Uterus (tissue), 4 donors: ENCODE results near the gene MTFR2. TPM values are rescaled to one million over a fixed set of nuclear protein-coding genes. Genes with fewer than 3 reads are reported as not detected.

Experiments used
- DNase-seq, 2 donors: peaks; one replicate each; pipeline ENCODE4 v3.0.0-alpha.2; 2019 to 2020
- H3K27ac ChIP-seq, 2 donors: fragments of 200-600 bp; sonication (generic); 1 replicate in 1 of 2; 2 replicates in 1 of 2; pipeline ENCODE4 v1.5.1; 2016 to 2018
- H3K27me3 ChIP-seq, 2 donors: fragments of 200-600 bp; sonication (generic); one replicate each; pipeline ENCODE4 v1.5.1; 2018 to 2019; ENCODE audit warnings: control low read depth in 1 of 2
- H3K36me3 ChIP-seq, 2 donors: fragments of 200-600 bp; sonication (generic); one replicate each; pipeline ENCODE4 v1.5.1; 2019; ENCODE audit warnings: control low read depth in 1 of 2
- H3K4me1 ChIP-seq, 2 donors: fragments of 200-600 bp; sonication (generic); one replicate each; pipeline ENCODE4 v1.5.1; 2018 to 2019; ENCODE audit warnings: control low read depth in 1 of 2
- H3K4me3 ChIP-seq, 2 donors: fragments of 200-600 bp; sonication (generic); 1 replicate in 1 of 2; 2 replicates in 1 of 2; pipeline ENCODE4 v1.5.1; 2018 to 2019; ENCODE audit warnings: mild to moderate bottlenecking in 1 of 2
- H3K9me3 ChIP-seq, 2 donors: fragments of 200-600 bp; sonication (generic); one replicate each; pipeline ENCODE4 v1.5.1; 2019; ENCODE audit warnings: control low read depth in 1 of 2
- POLR2A ChIP-seq, 2 donors: fragments of 450-650 bp; IDR thresholded peaks; one replicate each; pipeline ENCODE4 v1.6.1; 2016; ENCODE audit warnings: antibody characterized with exemption in 2 of 2, mild to moderate bottlenecking in 1 of 2, moderate library complexity in 1 of 2
- intact Hi-C: fragments of 100-400 bp; cut with DNase I; formaldehyde crosslinking; loops from one replicate; pipeline ENCODE4 v1.15.1; 2023; ENCODE audit warnings: low total_unique reads
- total RNA-seq, 4 donors: library from RNA; depleted of rRNA in 3 of 4; stranded (reverse); fragments of >200 nt in 3 of 4; gene quantifications; one replicate each; pipeline versions ENCODE4 v1.1.0 to v1.2.4, GENCODE V29; 2014 to 2023
- TF ChIP-seq, protein P1 (sequence below), 4 experiments: fragments of 200-600 bp in 2 of 4; fragments of 450-650 bp in 2 of 4; sonication (generic) in 2 of 4; IDR thresholded peaks; one replicate each; pipeline ENCODE4 v1.5.1; 2016 to 2019; ENCODE audit warnings: antibody characterized with exemption in 4 of 4, mild to moderate bottlenecking in 2 of 4, moderate library complexity in 1 of 4
- donor health status: DM: yes; HTN: yes; CAD: no.

MTFR2 gene
- total RNA-seq, 4 donors from 2014 or later, result 2.4 TPM; not detected in 3

- Histone ChIP-seq H3K9me3 (no peaks in the 10 kb centered on the region), H3K27ac (no peak overlapping the region), H3K4me1 (peaks cover 0 to 10% of the 10 kb centered on the region in 2 donors), H3K27me3 (no peaks in the 10 kb centered on the region), H3K4me3 (no peak overlapping the region), H3K36me3 (no peaks in the 10 kb centered on the region)
- intact Hi-C loops, result no loop called here
- DNase-seq, result no peak
- no peak for TF ChIP-seq POLR2A (IDR thresholded peaks at IDR 0.05)
- TF ChIP-seq, protein P1, sequence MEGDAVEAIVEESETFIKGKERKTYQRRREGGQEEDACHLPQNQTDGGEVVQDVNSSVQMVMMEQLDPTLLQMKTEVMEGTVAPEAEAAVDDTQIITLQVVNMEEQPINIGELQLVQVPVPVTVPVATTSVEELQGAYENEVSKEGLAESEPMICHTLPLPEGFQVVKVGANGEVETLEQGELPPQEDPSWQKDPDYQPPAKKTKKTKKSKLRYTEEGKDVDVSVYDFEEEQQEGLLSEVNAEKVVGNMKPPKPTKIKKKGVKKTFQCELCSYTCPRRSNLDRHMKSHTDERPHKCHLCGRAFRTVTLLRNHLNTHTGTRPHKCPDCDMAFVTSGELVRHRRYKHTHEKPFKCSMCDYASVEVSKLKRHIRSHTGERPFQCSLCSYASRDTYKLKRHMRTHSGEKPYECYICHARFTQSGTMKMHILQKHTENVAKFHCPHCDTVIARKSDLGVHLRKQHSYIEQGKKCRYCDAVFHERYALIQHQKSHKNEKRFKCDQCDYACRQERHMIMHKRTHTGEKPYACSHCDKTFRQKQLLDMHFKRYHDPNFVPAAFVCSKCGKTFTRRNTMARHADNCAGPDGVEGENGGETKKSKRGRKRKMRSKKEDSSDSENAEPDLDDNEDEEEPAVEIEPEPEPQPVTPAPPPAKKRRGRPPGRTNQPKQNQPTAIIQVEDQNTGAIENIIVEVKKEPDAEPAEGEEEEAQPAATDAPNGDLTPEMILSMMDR (IDR thresholded peaks at IDR 0.05), result no peak
These were observed 24.0 kb upstream of the MTFR2 start for GRCh38 chr6:136274062-136274461.

GRCh38 chr6:136265101-136265500 lies 15.0 kb upstream of the MTFR2 start:
- Histone ChIP-seq H3K9me3 (no peaks in the 10 kb centered on the region), H3K36me3 (no peaks in the 10 kb centered on the region), H3K27ac (no peak overlapping the region), H3K4me3 (no peak overlapping the region), H3K27me3 (no peaks in the 10 kb centered on the region), H3K4me1 (no peaks in the 10 kb centered on the region)
- TF ChIP-seq, protein P1 (IDR thresholded peaks at IDR 0.05), result no peak
- DNase-seq, result no peak
- intact Hi-C loops, result no loop called here

GRCh38 chr6:136262940-136263339 lies 12.8 kb upstream of the MTFR2 start:
- H3K9me3 ChIP-seq, result no peaks in the 10 kb centered on the region
- H3K4me1 ChIP-seq, result no peaks in the 10 kb centered on the region
- intact Hi-C loops, result no loop called here
- no peak overlapping the region for H3K4me3 ChIP-seq
- H3K27me3 ChIP-seq, result no peaks in the 10 kb centered on the region
- H3K27ac ChIP-seq, result no peak overlapping the region
- no peaks in the 10 kb centered on the region for H3K36me3 ChIP-seq
- no peak for TF ChIP-seq POLR2A (IDR thresholded peaks at IDR 0.05)
- TF ChIP-seq, protein P1 (IDR thresholded peaks at IDR 0.05), result no peak
- DNase-seq, result no peak

GRCh38 chr6:136254851-136255466 lies 4.8 kb upstream of the MTFR2 start:
- no peak for DNase-seq
- Histone ChIP-seq H3K4me3 (no peak overlapping the region), H3K4me1 (peaks cover 0 to 4% of the 10 kb centered on the region in 2 donors), H3K9me3 (no peaks in the 10 kb centered on the region), H3K27me3 (no peaks in the 10 kb centered on the region), H3K27ac (no peak overlapping the region), H3K36me3 (no peaks in the 10 kb centered on the region)
- TF ChIP-seq POLR2A (IDR thresholded peaks at IDR 0.05), result no peak
- TF ChIP-seq, protein P1 (IDR thresholded peaks at IDR 0.05), result no peak
- intact Hi-C loops, result no loop called here

DNA sequence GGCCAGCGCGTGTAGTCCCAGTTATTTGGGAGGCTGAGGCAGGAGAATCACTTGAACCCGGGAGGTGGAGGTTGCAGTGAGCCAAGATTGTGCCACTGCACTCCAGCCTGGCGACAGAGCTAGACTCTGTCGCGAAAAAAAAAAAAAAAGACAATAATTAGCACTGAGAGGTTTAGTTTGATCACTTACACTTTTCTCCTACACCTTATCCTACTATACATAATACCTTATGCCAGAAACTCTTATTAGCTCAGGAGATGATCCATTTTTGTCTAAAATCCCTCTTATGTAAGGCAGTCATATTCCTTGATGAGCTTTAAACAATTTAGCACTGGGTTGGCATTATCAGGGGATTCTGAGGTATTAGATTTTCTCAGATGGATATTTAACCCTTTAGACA lies 3.6 kb upstream of the MTFR2 start:
- Histone ChIP-seq H3K4me1 (peaks cover 0 to 4% of the 10 kb centered on the region in 2 donors), H3K36me3 (no peaks in the 10 kb centered on the region), H3K27me3 (no peaks in the 10 kb centered on the region), H3K27ac (no peak overlapping the region), H3K9me3 (no peaks in the 10 kb centered on the region), H3K4me3 (no peak overlapping the region)
- intact Hi-C loops, result no loop called here
- no peak for DNase-seq
- TF ChIP-seq POLR2A (IDR thresholded peaks at IDR 0.05), result no peak
- TF ChIP-seq, protein P1 (IDR thresholded peaks at IDR 0.05), result no peak
